A204.1 (cell line): ENCODE data around the gene FOXD4L3.
"Not testable (repeated sequence)": the region's sequence is repeated elsewhere in the genome, so short reads cannot be mapped to it uniquely, and the experiment has no call there.

ENCODE experiments used
- FAIRE-seq: peaks from 2 replicates; lab custom pipeline; 2012; peaks lifted over from hg19 to GRCh38; lab: Jason Lieb, UNC

Gene FOXD4L3

GRCh38 chr9:68351689-68352088 lies 49.0 kb downstream of the FOXD4L3 start:
- not testable (repeated sequence) for FAIRE-seq
